PC-3 (cell line): ENCODE data around the gene SPATA1. TPM values are rescaled to one million over a fixed set of nuclear protein-coding genes. Genes with fewer than 3 reads are reported as not detected.

Source experiments
- ATAC-seq: fragments of 200-7000 bp; cut with Tn5 transposase; 2 replicates; pipeline ENCODE4 v1.9.1; 2020; ENCODE audit warnings: mild to moderate bottlenecking, moderate library complexity
- BruUV-seq: library from RNA; stranded (reverse); fragments of 400-500 nt; replicated peaks from 2 replicates; lab custom pipeline; 2021; lab: Mats Ljungman, UMichigan
- CTCF ChIA-PET: fragments of 300-600 bp; sonication (Branson Sonifier 250); formaldehyde crosslinking; loops from one replicate; lab custom pipeline; 2022; ENCODE audit warnings: antibody characterized with exemption; lab: Charles Lee
- POLR2A ChIA-PET: fragments of 300-600 bp; sonication (Branson Sonifier 250); formaldehyde crosslinking; loops from one replicate; lab custom pipeline; 2022; ENCODE audit warnings: antibody characterized with exemption; ENCODE audit not compliant: unreplicated experiment; lab: Charles Lee
- DNase-seq: peaks from one replicate; pipeline ENCODE4 v3.0.0-alpha.2; 2015
- H2AFZ ChIP-seq: fragments of 300-600 bp; sonication (generic); 2 replicates; pipeline ENCODE4 v1.6.0; 2016; ENCODE audit warnings: antibody characterized with exemption, low read length
- H3F3A ChIP-seq: fragments of 300-600 bp; sonication (generic); one replicate; pipeline ENCODE4 v1.6.0; 2017; ENCODE audit warnings: antibody characterized with exemption, low read length, control low read depth, mild to moderate bottlenecking; ENCODE audit not compliant: unreplicated experiment
- H3K27ac ChIP-seq: fragments of 300-600 bp; sonication (generic); 2 replicates; pipeline ENCODE4 v1.5.1; 2016; ENCODE audit warnings: mild to moderate bottlenecking, low read length
- H3K27me3 ChIP-seq: fragments of 300-600 bp; sonication (generic); 2 replicates; pipeline ENCODE4 v1.6.1; 2016; ENCODE audit warnings: low read length, mixed read lengths
- H3K36me3 ChIP-seq: fragments of 300-600 bp; sonication (generic); 2 replicates; pipeline ENCODE4 v1.6.1; 2016; ENCODE audit warnings: low read depth, mixed run types, low read length, mixed read lengths
- H3K4me1 ChIP-seq: fragments of 300-600 bp; sonication (generic); 2 replicates; pipeline ENCODE4 v1.5.1; 2016; ENCODE audit warnings: low read length; ENCODE audit not compliant: insufficient read depth
- H3K4me2 ChIP-seq: fragments of 300-600 bp; sonication (generic); 2 replicates; pipeline ENCODE4 v1.6.0; 2016; ENCODE audit warnings: low read length
- H3K4me3 ChIP-seq: fragments of 300-600 bp; sonication (generic); 2 replicates; pipeline ENCODE4 v1.5.1; 2016; ENCODE audit warnings: mild to moderate bottlenecking, low read length, mixed read lengths
- H3K79me2 ChIP-seq: fragments of 300-600 bp; sonication (generic); 2 replicates; pipeline ENCODE4 v1.6.1; 2017; ENCODE audit warnings: low read length, mixed read lengths
- H3K9ac ChIP-seq: fragments of 300-600 bp; sonication (generic); 2 replicates; pipeline ENCODE4 v1.6.0; 2016; ENCODE audit warnings: mild to moderate bottlenecking, low read length
- H3K9me2 ChIP-seq: fragments of 300-600 bp; sonication (generic); replicated peaks from 2 replicates; pipeline ENCODE4 v1.6.1; 2016; ENCODE audit warnings: mixed run types, low read length, mixed read lengths
- H3K9me3 ChIP-seq: fragments of 300-600 bp; sonication (generic); 2 replicates; pipeline ENCODE4 v1.6.1; 2016; ENCODE audit warnings: low read length, mixed read lengths
- H4K20me1 ChIP-seq: fragments of 300-600 bp; sonication (generic); 2 replicates; pipeline ENCODE4 v1.6.1; 2016; ENCODE audit warnings: low read length, mixed read lengths
- EZH2 ChIP-seq: fragments of 300-600 bp; sonication (generic); IDR thresholded peaks from one replicate; pipeline ENCODE4 v1.6.1; 2017; ENCODE audit warnings: antibody characterized with exemption, mild to moderate bottlenecking, low read length; ENCODE audit not compliant: unreplicated experiment
- EZH2phosphoT487 ChIP-seq: fragments of 300-600 bp; sonication (generic); IDR thresholded peaks from 2 replicates; pipeline ENCODE4 v1.6.1; 2018; ENCODE audit warnings: mild to moderate bottlenecking, antibody characterized with exemption, low read length, borderline replicate concordance
- intact Hi-C: fragments of 100-400 bp; cut with micrococcal nuclease; formaldehyde crosslinking; loops from 2 replicates; pipeline ENCODE4 v1.9.0; 2023
- total RNA-seq: library from RNA; depleted of rRNA; stranded (reverse); fragments of >200 nt; gene quantifications from 2 replicates; pipeline ENCODE4 v1.2.3, GENCODE V29; 2014
- TF ChIP-seq, protein P1 (sequence below): fragments of 300-600 bp; sonication (generic); conservative IDR thresholded peaks from 2 replicates; pipeline ENCODE4 v1.5.1; 2017; ENCODE audit warnings: antibody characterized with exemption, low read depth, mild to moderate bottlenecking, low read length

SPATA1 gene
- total RNA-seq, 1 experiment from 2014 or later = 2.9 TPM

GRCh38 chr1:84489766-84490165 is 16.4 kb upstream of the SPATA1 start:
- ATAC-seq = no peak
- intact Hi-C loops = no loop called here
- Histone ChIP-seq H3K9me2 (no peaks in the 10 kb centered on the region), H4K20me1 (peaks cover 34% of the 10 kb centered on the region), H3K27me3 (no peaks in the 10 kb centered on the region), H3K36me3 (peaks cover 52% of the 10 kb centered on the region), H3K79me2 (peaks cover 43% of the 10 kb centered on the region), H3F3A (peaks cover 8% of the 10 kb centered on the region), H3K4me2 (no peak overlapping the region), H3K9ac (no peak overlapping the region), H3K4me3 (no peak overlapping the region), H2AFZ (no peak overlapping the region), H3K9me3 (no peaks in the 10 kb centered on the region), H3K4me1 (peaks cover 16% of the 10 kb centered on the region), H3K27ac (no peak overlapping the region)
- no peak for TF ChIP-seq EZH2phosphoT487
- TF ChIP-seq EZH2 = no peak
- TF ChIP-seq, protein P1, sequence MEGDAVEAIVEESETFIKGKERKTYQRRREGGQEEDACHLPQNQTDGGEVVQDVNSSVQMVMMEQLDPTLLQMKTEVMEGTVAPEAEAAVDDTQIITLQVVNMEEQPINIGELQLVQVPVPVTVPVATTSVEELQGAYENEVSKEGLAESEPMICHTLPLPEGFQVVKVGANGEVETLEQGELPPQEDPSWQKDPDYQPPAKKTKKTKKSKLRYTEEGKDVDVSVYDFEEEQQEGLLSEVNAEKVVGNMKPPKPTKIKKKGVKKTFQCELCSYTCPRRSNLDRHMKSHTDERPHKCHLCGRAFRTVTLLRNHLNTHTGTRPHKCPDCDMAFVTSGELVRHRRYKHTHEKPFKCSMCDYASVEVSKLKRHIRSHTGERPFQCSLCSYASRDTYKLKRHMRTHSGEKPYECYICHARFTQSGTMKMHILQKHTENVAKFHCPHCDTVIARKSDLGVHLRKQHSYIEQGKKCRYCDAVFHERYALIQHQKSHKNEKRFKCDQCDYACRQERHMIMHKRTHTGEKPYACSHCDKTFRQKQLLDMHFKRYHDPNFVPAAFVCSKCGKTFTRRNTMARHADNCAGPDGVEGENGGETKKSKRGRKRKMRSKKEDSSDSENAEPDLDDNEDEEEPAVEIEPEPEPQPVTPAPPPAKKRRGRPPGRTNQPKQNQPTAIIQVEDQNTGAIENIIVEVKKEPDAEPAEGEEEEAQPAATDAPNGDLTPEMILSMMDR = no peak
- ChIA-PET POLR2A (no interaction called here), CTCF (no interaction called here)
- no peak for DNase-seq
- BruUV-seq = no TSS peak

GRCh38 chr1:84492726-84493125 is 13.5 kb upstream of the SPATA1 start:
- Histone ChIP-seq H3K27me3 (no peaks in the 10 kb centered on the region), H3K4me2 (no peak overlapping the region), H3K9me2 (no peaks in the 10 kb centered on the region), H3K4me1 (peaks cover 3% of the 10 kb centered on the region; the same call in 1 of the 2 replicates), H3K36me3 (peaks cover 69% of the 10 kb centered on the region), H3K9me3 (no peaks in the 10 kb centered on the region), H2AFZ (no peak overlapping the region), H4K20me1 (peaks cover 18% of the 10 kb centered on the region), H3K79me2 (peaks cover 24% of the 10 kb centered on the region), H3K4me3 (no peak overlapping the region), H3K9ac (no peak overlapping the region), H3K27ac (no peak overlapping the region), H3F3A (no peaks in the 10 kb centered on the region)
- BruUV-seq = no TSS peak
- no peak; the same call in 1 of the 2 replicates for ATAC-seq
- ChIA-PET CTCF (no interaction called here), POLR2A (no interaction called here)
- intact Hi-C loops = no loop called here
- TF ChIP-seq, protein P1 = no peak; the same call in 1 of the 2 replicates
- TF ChIP-seq EZH2phosphoT487 (no peak), EZH2 (no peak)
- no peak for DNase-seq

- Histone ChIP-seq H3K27ac (no peak overlapping the region), H3K9me2 (no peaks in the 10 kb centered on the region), H2AFZ (no peak overlapping the region), H3K36me3 (peaks cover 77% of the 10 kb centered on the region), H3K4me2 (no peak overlapping the region), H3K9ac (no peak overlapping the region), H3K4me1 (no peaks in the 10 kb centered on the region), H4K20me1 (0 out of 2 replicates have a peak, but pooled peaks cover 10% of the 10 kb centered on the region), H3K27me3 (no peaks in the 10 kb centered on the region), H3K9me3 (no peaks in the 10 kb centered on the region), H3F3A (no peaks in the 10 kb centered on the region), H3K4me3 (no peak overlapping the region), H3K79me2 (peaks cover 24% of the 10 kb centered on the region)
- no peak for DNase-seq
- no peak for ATAC-seq
- ChIA-PET POLR2A (interaction anchor here (0.6 kb wide), 1 partner anchor 614 kb away, joined by 3 read pairs; no protein-coding TSS in a partner anchor), CTCF (no interaction called here)
- TF ChIP-seq EZH2 = no peak
- no peak for TF ChIP-seq EZH2phosphoT487
- TF ChIP-seq, protein P1 = no peak
- BruUV-seq = no TSS peak
- intact Hi-C loops = no loop called here
Measured at GRCh38 chr1:84493747-84494146, 12.4 kb upstream of the SPATA1 start.
